Renal cortical epithelial cell (primary cell): Measurements from ENCODE around the gene USP4. TPM values are rescaled to one million over a fixed set of nuclear protein-coding genes. Genes with fewer than 3 reads are reported as not detected.
A peak's percentile ranks its signal among the peaks of the same experiment; 100 is the strongest.
"Not testable (repeated sequence)": the region's sequence is repeated elsewhere in the genome, so short reads cannot be mapped to it uniquely, and the experiment has no call there.

Experiments
- DNase-seq: peaks from one replicate; pipeline ENCODE4 v3.0.0-alpha.2; 2011; ENCODE audit warnings: low read depth
- total RNA-seq: library from RNA; depleted of rRNA; stranded (reverse); fragments of >200 nt; gene quantifications from 2 replicates; pipeline ENCODE4 v1.2.3, GENCODE V29; 2014

Gene USP4
- total RNA-seq, 1 donor from 2014 or later: 38.7 TPM

- DNase-seq: no peak
Measured at GRCh38 chr3:49349348-49350114, 9.7 kb upstream of the USP4 start.

- DNase-seq: not testable (repeated sequence)
Measured at GRCh38 chr3:49348361-49348760, 8.5 kb upstream of the USP4 start.

GRCh38 chr3:49346797-49347251, 7.0 kb upstream of the USP4 start:
- peak; percentile 24 for DNase-seq

- DNase-seq: no peak
Measured at GRCh38 chr3:49343163-49343562, 3.3 kb upstream of the USP4 start.

- no peak for DNase-seq
Measured at GRCh38 chr3:49341996-49342395, 2.1 kb upstream of the USP4 start.

GRCh38 chr3:49339581-49339940, 292 bp downstream of the USP4 start:
- no peak for DNase-seq

- no peak for DNase-seq
Measured at GRCh38 chr3:49333916-49334633, 5.8 kb downstream of the USP4 start.

- no peak for DNase-seq
Measured at GRCh38 chr3:49333091-49333490, 6.8 kb downstream of the USP4 start.

- DNase-seq: no peak
Measured at GRCh38 chr3:49329186-49329585, 10.7 kb downstream of the USP4 start.

GRCh38 chr3:49328350-49328749, 11.5 kb downstream of the USP4 start:
- DNase-seq: not testable (repeated sequence)

- DNase-seq: no peak
Measured at GRCh38 chr3:49327485-49327884, 12.4 kb downstream of the USP4 start.

- no peak for DNase-seq
Measured at GRCh38 chr3:49324768-49325167, 15.1 kb downstream of the USP4 start.

- DNase-seq: no peak
Measured at GRCh38 chr3:49316696-49317457, 23.0 kb downstream of the USP4 start.

- no peak for DNase-seq
Measured at GRCh38 chr3:49313896-49314688, 25.8 kb downstream of the USP4 start.

- DNase-seq: no peak
Measured at GRCh38 chr3:49311283-49311682, 28.6 kb downstream of the USP4 start.

GRCh38 chr3:49310677-49311076, 29.2 kb downstream of the USP4 start:
- no peak for DNase-seq

- no peak for DNase-seq
Measured at GRCh38 chr3:49305608-49306007, 34.2 kb downstream of the USP4 start.

GRCh38 chr3:49302613-49303012, 37.2 kb downstream of the USP4 start:
- no peak for DNase-seq

- DNase-seq: no peak
Measured at GRCh38 chr3:49300595-49300994, 39.3 kb downstream of the USP4 start.

GRCh38 chr3:49298511-49298910, 41.3 kb downstream of the USP4 start:
- DNase-seq: no peak

- DNase-seq: no peak
Measured at GRCh38 chr3:49296781-49297411, 43.0 kb downstream of the USP4 start.
